ENCODE measurements around the gene TK1.

- TF ChIP-seq CTCF (IDR thresholded peaks at IDR 0.05; ENCODE audit: insufficient read depth, low read length) (no peak), GABPA (IDR thresholded peaks at IDR 0.05; ENCODE audit: low read depth) (no peak), POLR2AphosphoS5 (IDR thresholded peaks at IDR 0.05; ENCODE audit: low read depth) (no peak), SPI1 (IDR thresholded peaks at IDR 0.05; ENCODE audit: borderline replicate concordance, low read depth) (no peak)
These were observed 4.3 kb downstream of the TK1 start for GRCh38 chr17:78182504-78182903.
